EH (cell line): Measurements from ENCODE around the gene EPHA6.
"Not testable (repeated sequence)": the region's sequence is repeated elsewhere in the genome, so short reads cannot be mapped to it uniquely, and the experiment has no call there.

ENCODE experiments used
- DNase-seq: peaks from one replicate; pipeline ENCODE4 v3.0.0-alpha.2; 2015; ENCODE audit warnings: low read depth

The EPHA6 gene

DNA sequence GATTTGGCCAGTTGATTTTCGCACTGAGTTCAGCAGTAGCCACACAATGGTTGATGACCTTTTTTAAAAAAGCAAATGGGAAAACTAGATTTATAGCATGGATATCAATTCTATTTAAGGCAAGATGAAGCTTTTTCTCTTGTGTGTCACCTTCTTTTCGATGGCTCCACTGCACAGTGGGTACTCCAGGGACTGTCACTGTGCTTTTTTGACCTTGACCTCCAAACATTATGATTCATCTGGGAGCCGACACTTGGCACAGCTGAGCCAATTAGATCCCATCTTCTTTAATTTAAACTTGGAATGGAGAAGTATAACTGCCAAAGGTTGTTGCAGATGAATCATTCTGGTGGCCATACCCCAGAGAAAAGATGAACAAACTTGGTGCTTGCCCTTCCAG is 367.3 kb downstream of the EPHA6 start:
- DNase-seq, result no peak

- DNase-seq, result no peak
Measured at GRCh38 chr3:97187771-97188170, 373.4 kb downstream of the EPHA6 start.

GRCh38 chr3:97189835-97190234 is 375.4 kb downstream of the EPHA6 start:
- no peak for DNase-seq

- DNase-seq, result no peak
Measured at GRCh38 chr3:97197083-97197482, 382.7 kb downstream of the EPHA6 start.

DNA sequence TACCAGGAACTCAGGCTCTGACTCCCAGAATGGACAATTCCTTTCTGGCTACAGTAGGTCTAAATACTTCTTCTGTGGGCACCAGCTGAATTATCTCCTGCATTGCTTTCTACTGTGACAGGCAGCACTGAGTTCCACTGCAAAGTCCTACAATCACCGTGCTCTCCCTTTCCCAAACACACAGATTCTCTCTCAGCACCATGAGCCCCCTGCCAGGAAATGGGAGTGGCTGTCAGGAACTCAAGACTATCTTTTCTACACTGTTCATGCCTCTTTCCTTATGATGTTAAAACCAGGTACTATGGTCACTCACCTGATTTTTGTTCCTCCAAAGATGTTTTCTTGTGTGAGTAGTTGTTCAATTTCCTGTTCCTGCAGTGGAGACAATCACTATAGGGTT is 383.4 kb downstream of the EPHA6 start:
- DNase-seq, result no peak

GRCh38 chr3:97200387-97200786 is 386.0 kb downstream of the EPHA6 start:
- DNase-seq, result no peak

- DNase-seq, result no peak
Measured at GRCh38 chr3:97201814-97202213, 387.4 kb downstream of the EPHA6 start.

- no peak for DNase-seq
Measured at GRCh38 chr3:97228966-97229365, 414.6 kb downstream of the EPHA6 start.

GRCh38 chr3:97230486-97230885 is 416.1 kb downstream of the EPHA6 start:
- no peak for DNase-seq

- DNase-seq, result no peak
Measured at GRCh38 chr3:97232393-97233034, 418.1 kb downstream of the EPHA6 start.

- no peak for DNase-seq
Measured at GRCh38 chr3:97235179-97235578, 420.8 kb downstream of the EPHA6 start.

- no peak for DNase-seq
Measured at GRCh38 chr3:97235611-97236315, 421.4 kb downstream of the EPHA6 start.

DNA sequence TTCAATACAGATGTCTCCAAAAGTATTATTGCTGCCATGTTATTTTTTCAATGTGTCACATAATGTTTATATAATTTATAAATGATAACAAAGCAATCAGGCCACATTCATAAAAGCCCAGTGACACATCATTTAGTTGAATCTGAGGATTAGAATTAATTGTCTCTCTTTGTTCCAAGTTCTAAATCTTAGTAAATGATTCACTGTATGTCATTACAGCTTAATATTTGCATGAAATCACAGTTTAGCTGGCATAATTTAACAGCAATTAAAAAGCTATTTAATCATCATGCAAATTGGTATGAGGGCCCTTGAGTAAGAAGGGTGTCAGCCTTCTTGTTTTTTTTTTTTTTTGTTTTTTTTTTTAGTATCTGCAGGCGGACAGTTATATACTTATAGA is 427.0 kb downstream of the EPHA6 start:
- DNase-seq, result no peak

GRCh38 chr3:97245201-97245910 is 431.0 kb downstream of the EPHA6 start:
- no peak for DNase-seq

- DNase-seq, result no peak
Measured at GRCh38 chr3:97256060-97256459, 441.7 kb downstream of the EPHA6 start.

DNA sequence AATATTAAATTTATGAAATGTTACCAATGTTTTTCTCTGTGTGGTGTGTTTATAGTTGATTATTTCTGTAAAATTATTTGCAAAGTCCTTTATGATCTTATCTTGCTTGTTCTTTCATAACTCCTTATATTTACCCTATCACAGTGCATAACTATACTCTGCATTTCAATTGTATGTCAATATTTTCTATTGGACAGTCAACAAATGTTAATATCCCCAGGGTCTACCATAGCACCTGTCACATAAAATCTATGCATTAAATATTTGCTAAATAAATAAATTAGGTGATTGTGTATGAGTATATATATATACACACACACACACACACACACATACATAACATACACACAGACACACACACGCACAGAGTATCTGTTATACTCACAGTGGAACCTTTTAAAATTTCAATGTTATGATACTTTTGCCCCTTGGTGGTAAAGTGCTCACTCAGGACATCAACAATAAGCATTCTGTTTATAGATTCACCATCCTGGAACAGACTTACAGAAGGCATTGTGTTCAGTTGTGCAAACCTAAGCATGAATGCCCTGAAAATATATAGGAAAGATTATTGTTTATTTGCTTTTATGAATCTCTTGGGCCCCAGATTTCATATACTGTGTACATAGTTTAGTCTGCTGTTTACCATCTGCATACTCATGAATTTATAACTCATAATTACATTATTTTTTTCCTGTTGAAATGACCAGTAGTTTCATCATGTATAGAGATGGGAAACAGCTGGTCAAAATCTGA is 443.7 kb downstream of the EPHA6 start:
- DNase-seq, result no peak

DNA sequence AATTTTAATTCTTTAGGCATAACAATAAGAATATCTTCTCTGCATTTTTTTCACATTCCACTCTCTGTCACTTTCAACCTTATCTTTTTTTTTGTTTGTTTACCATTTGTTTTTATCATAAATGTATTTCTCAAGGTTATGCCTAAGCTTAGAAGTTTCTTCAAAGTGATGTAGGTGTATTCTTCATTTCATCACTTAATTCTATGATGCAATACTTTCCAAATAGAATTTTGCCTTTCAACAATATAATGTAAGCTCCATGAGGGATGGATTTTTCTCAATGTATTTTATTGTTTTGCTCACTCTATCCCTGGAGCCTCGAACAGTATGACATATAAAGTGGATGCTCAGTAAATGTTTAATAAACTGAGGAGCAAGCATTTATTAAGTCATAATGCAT is 444.9 kb downstream of the EPHA6 start:
- DNase-seq, result no peak

DNA sequence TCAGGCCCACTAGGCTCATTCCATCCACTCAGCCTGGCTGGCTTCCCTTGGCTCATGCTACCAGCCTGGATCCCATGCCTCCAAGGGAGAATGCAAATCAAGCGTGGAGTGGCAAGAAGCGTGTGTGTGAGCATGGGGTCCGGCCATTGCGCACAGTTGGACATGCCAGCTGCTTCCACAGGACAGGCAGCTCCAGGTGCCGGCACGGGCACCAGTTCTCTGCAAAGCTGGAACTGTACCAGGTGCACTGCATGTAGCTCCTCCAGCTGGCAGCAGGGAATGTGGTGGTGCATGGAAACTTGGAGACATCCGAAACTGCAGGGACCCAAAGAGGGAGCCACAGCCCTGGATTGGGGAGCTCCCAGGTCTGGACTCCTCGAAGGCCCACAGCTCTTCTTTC is 449.8 kb downstream of the EPHA6 start:
- no peak for DNase-seq

DNA sequence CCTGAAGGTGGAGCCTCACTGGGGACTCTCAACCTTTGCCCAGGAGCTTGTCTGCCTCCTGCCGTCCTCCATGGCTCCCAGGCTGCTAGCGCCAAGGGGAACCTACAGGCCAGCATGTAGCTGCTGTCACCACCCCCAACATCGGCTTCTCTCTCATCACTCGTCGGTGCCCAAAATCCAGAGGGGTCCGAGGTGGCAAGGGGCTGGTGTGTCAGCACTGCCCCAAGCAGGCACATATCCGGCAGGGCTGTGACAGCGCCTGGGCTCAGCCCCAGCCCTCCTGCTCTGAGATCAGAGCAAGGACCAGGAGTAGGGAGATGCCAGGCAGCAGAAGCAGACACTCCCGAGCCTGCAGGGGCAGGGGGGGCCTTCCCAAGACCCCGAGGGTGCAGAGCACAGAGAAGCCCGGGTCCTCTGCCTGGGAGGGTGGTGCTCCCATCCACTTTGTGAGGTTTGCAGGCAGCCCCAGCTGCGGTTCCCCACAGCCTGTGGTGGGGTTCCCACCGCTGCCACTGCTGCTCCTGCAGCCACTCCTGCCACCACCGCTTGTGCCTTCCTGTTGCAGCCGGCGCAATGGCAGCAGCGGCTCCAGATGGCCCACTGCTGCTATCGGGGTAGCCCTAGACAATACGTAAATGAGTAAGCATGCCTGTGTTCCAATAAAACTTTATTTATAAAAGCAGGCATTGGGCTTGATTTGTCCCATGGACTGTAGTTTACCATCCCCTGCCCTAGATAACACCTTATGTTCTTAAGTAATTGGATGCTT is 451.0 kb downstream of the EPHA6 start:
- no peak for DNase-seq

- no peak for DNase-seq
Measured at GRCh38 chr3:97269202-97269601, 454.8 kb downstream of the EPHA6 start.

GRCh38 chr3:97276879-97277550 is 462.6 kb downstream of the EPHA6 start:
- not testable (repeated sequence) for DNase-seq
